Activated T-helper 1 cell treated with anti-CD3 and anti-CD28 coated beads, Interleukin-12 subunit alpha, Interleukin-12 subunit beta, Interleukin-2, Interleukin-4 antibody, amounts not matched to agents 30 ng/mL and 10 ng/mL and 1 ng/mL, durations not matched to agents 14 hours and 24 hours and 36 hours (primary cell): ENCODE results near the gene DIAPH2. TPM values are rescaled to one million over a fixed set of nuclear protein-coding genes. Genes with fewer than 3 reads are reported as not detected.

Experiments used
- DNase-seq: peaks from one replicate; pipeline ENCODE4 v3.0.0; 2021; ENCODE audit warnings: low spot score
- H3K27ac Mint-ChIP-seq: one replicate; pipeline ENCODE4 v1.8.0; 2021; ENCODE audit warnings: mild to moderate bottlenecking, mixed read lengths
- H3K27me3 Mint-ChIP-seq: one replicate; pipeline ENCODE4 v1.8.0; 2022; ENCODE audit warnings: mild to moderate bottlenecking, moderate library complexity, mixed read lengths; ENCODE audit not compliant: insufficient read depth
- H3K36me3 Mint-ChIP-seq: one replicate; pipeline ENCODE4 v1.8.0; 2021; ENCODE audit warnings: low read depth, mixed read lengths
- H3K4me1 Mint-ChIP-seq: one replicate; pipeline ENCODE4 v1.8.0; 2021; ENCODE audit warnings: low read depth, mixed read lengths
- H3K4me3 Mint-ChIP-seq: one replicate; pipeline ENCODE4 v1.8.0; 2021; ENCODE audit warnings: mild to moderate bottlenecking, moderate library complexity, mixed read lengths
- H3K9me3 Mint-ChIP-seq: one replicate; pipeline ENCODE4 v1.8.0; 2021; ENCODE audit warnings: mixed read lengths
- intact Hi-C: fragments of 100-400 bp; cut with micrococcal nuclease; formaldehyde crosslinking; loops from one replicate; pipeline ENCODE4 v1.15.1; 2024
- total RNA-seq: library from RNA; stranded (reverse); gene quantifications from 2 replicates; pipeline ENCODE4 v1.2.3, GENCODE V29; 2022

Gene DIAPH2
- total RNA-seq, 1 donor from 2014 or later, result 10.8 TPM

DNA sequence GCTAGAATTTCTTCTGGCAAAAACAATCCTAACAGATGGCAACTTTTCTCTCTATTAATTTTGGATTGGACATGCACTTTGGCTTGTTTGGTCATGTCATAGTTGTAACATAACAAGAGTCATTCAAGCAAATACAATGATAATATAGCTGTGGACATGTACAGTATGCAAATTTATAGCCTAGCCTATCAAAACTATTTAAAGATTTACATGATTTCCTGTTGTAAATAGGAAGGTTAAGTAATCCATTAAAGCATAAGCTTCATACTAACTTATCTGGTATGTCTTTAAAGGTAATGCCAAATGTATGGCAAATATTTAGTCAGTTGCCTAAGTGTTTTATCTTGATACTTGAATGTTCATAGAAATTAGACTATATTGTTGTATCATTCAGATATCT, 244.4 kb downstream of the DIAPH2 start:
- H3K4me1 Mint-ChIP-seq, result no peaks in the 10 kb centered on the region
- no peak overlapping the region for H3K4me3 Mint-ChIP-seq
- intact Hi-C loops, result no loop called here
- no peaks in the 10 kb centered on the region for H3K36me3 Mint-ChIP-seq
- no peaks in the 10 kb centered on the region for H3K9me3 Mint-ChIP-seq
- DNase-seq, result no peak
- H3K27me3 Mint-ChIP-seq, result no peaks in the 10 kb centered on the region
- no peak overlapping the region for H3K27ac Mint-ChIP-seq

DNA sequence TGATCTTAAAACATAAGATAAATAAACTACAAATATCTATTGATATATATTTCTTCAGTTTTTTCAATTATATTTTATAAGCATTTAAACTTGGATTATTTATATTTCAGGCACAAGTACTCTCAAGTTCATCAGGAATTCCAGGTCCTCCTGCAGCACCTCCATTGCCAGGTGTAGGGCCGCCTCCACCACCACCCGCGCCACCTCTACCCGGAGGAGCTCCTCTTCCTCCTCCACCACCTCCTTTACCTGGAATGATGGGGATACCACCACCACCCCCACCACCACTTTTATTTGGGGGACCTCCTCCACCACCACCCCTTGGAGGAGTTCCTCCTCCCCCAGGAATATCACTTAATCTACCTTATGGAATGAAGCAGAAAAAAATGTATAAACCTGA, 273.1 kb downstream of the DIAPH2 start:
- Mint-ChIP-seq H3K36me3 (peaks cover 19% of the 10 kb centered on the region), H3K4me3 (no peak overlapping the region), H3K27me3 (no peaks in the 10 kb centered on the region), H3K9me3 (peaks cover 17% of the 10 kb centered on the region), H3K4me1 (no peaks in the 10 kb centered on the region), H3K27ac (no peak overlapping the region)
- no peak for DNase-seq
- intact Hi-C loops, result no loop called here

DNA sequence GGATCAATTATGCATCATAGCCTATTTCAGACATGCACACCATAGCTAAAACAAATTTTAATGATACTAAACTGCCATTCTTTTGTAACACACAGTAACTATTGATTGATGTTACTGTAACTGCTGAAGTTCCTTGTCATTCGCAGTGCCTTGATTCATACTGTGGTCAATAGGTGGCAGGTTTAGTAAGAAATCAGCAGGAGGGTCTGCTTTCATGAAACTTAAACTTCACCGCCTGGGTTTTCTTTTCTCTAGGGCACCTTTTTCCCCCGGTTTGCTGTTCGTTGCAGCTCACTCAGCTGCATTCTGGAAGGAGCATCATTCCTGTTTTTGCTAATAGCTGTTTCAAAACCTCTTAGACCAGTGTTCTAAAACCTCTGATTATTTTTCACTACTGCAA, 287.2 kb downstream of the DIAPH2 start:
- no peaks in the 10 kb centered on the region for H3K27me3 Mint-ChIP-seq
- no peak for DNase-seq

DNA sequence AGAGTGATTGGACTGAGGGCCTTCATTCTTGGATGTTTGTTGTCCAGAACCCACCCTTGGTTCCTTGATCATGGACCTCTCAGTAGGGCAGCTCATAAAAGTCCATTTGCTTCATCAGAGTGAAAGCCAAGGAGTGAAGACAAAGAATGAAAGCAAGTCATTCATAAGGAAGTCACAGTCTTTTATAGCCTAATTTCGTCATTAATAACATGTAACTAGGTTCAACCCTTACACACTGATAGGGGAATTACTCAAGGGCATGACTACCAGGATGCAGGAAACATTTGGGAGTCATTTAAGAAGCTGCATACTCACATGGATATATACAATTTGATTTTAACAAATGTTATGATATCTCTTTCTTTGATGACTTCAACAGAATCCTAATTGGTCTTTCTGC, 294.3 kb downstream of the DIAPH2 start:
- H3K27me3 Mint-ChIP-seq, result no peaks in the 10 kb centered on the region
- H3K4me1 Mint-ChIP-seq, result no peaks in the 10 kb centered on the region
- DNase-seq, result no peak
- H3K9me3 Mint-ChIP-seq, result no peaks in the 10 kb centered on the region
- intact Hi-C loops, result no loop called here
- no peaks in the 10 kb centered on the region for H3K36me3 Mint-ChIP-seq
- no peak overlapping the region for H3K4me3 Mint-ChIP-seq
- no peak overlapping the region for H3K27ac Mint-ChIP-seq

More for the DNA sequence above, 287.2 kb downstream of the DIAPH2 start:
- intact Hi-C loops, result no loop called here
- Mint-ChIP-seq H3K9me3 (no peaks in the 10 kb centered on the region), H3K4me1 (no peaks in the 10 kb centered on the region), H3K4me3 (no peak overlapping the region), H3K27ac (no peak overlapping the region), H3K36me3 (no peaks in the 10 kb centered on the region)

DNA sequence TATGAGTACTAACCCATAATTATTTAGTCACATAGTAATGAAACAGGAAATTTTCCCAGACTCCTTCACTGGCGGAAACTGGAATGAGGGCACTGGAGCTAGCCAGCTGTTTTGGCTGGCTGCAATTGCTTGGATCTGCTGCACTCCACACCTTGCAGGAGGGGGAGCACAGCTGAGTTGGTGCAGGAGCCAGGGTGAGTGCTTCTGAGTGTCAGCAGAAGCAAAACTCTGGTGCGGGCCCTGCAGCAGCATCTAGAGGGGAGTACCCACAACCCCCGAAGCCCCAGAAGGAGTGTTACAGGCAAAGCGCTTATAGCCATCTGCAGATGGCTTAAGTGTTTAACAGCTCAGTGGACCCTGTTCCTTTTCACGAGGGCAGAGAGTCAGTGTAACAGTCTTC, 295.1 kb downstream of the DIAPH2 start:
- Mint-ChIP-seq H3K4me3 (no peak overlapping the region), H3K36me3 (no peaks in the 10 kb centered on the region), H3K9me3 (no peaks in the 10 kb centered on the region), H3K27me3 (no peaks in the 10 kb centered on the region), H3K4me1 (no peaks in the 10 kb centered on the region), H3K27ac (no peak overlapping the region)
- intact Hi-C loops, result no loop called here
- no peak for DNase-seq

DNA sequence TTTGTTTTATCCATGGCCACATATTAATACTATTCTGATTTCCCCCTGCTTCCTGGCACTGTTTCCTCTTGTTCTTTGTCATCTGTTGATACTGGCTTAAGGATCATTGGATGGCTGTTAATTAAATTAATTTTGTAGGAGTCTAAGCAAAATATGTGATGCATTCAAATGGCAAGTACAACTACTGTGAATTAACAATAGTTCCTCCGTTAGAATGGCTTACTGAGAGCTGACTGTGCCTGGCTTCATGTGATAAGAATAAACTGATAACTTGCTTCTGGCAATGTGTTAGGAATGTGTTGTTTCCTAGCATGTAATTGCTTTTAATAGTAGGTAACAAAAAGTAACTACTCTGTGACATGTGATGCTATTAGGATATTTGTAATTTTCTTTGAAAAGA, 297.5 kb downstream of the DIAPH2 start:
- Mint-ChIP-seq H3K27ac (no peak overlapping the region), H3K4me3 (no peak overlapping the region), H3K36me3 (no peaks in the 10 kb centered on the region), H3K27me3 (no peaks in the 10 kb centered on the region), H3K9me3 (no peaks in the 10 kb centered on the region), H3K4me1 (no peaks in the 10 kb centered on the region)
- DNase-seq, result no peak
- intact Hi-C loops, result no loop called here

DNA sequence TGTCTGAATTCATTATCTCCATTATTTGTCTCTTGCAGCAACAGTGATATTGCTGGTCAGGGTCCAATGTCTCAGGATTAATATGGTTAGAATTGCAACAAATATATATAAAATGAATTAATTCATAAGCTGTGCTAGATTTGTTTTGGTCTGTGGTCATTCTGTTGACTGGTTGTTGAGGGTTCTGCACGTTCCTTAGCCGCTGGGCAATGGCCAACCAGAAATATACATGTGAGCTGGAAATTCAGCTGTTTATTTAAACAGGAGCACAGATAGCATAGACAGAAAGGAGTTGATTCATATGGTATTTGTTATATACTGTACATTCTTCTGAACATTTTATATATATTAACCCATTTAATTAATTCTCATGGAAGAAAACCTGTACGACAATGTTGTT, 299.9 kb downstream of the DIAPH2 start:
- intact Hi-C loops, result no loop called here

DNA sequence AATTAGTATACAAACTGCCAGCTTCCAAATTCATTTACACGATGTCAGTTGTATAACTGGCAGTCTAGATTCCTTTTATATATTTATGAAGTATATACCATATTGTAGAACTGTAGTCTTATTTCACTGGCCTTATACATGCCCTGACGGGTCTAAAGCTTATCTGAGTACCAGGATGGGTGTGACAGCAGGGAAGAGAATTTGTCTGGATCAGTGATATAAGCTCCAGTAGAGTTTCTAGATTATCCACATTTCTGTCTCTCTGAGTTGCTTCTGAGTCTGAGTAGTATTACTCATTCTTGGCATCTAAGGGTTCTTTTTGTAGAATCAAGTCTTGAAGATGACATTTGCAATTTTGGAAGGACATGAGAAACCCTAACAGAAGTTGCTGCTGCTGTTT, 300.4 kb downstream of the DIAPH2 start:
- no peaks in the 10 kb centered on the region for H3K36me3 Mint-ChIP-seq
- no peak for DNase-seq
- H3K4me3 Mint-ChIP-seq, result no peak overlapping the region
- H3K27me3 Mint-ChIP-seq, result no peaks in the 10 kb centered on the region
- intact Hi-C loops, result no loop called here
- no peaks in the 10 kb centered on the region for H3K9me3 Mint-ChIP-seq
- no peak overlapping the region for H3K27ac Mint-ChIP-seq
- no peaks in the 10 kb centered on the region for H3K4me1 Mint-ChIP-seq

More for the DNA sequence above, 299.9 kb downstream of the DIAPH2 start:
- Mint-ChIP-seq H3K36me3 (no peaks in the 10 kb centered on the region), H3K9me3 (no peaks in the 10 kb centered on the region), H3K4me3 (no peak overlapping the region), H3K27me3 (no peaks in the 10 kb centered on the region), H3K4me1 (no peaks in the 10 kb centered on the region), H3K27ac (no peak overlapping the region)
- DNase-seq, result no peak

DNA sequence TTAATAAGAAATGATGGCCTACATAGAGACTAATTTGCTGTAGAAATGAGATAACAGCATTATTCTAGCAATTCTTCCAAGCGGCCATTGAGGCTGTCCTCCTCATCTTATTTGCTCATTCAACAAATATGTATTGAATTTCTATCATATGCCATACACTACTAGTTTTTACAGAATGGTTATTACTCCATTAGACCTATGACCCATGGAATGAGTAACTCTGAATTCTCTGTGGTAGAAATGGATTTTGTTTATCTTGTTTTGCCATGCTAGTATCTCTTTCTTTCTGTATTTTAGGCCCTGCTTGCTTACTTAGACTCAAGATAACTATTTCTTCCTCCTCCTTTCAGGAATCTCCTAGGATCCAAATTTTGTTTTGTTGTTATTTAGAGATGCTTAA, 302.6 kb downstream of the DIAPH2 start:
- no peak overlapping the region for H3K4me3 Mint-ChIP-seq
- intact Hi-C loops, result no loop called here
- no peaks in the 10 kb centered on the region for H3K9me3 Mint-ChIP-seq
- no peaks in the 10 kb centered on the region for H3K36me3 Mint-ChIP-seq
- no peak overlapping the region for H3K27ac Mint-ChIP-seq
- no peaks in the 10 kb centered on the region for H3K4me1 Mint-ChIP-seq
- H3K27me3 Mint-ChIP-seq, result no peaks in the 10 kb centered on the region
- DNase-seq, result no peak

DNA sequence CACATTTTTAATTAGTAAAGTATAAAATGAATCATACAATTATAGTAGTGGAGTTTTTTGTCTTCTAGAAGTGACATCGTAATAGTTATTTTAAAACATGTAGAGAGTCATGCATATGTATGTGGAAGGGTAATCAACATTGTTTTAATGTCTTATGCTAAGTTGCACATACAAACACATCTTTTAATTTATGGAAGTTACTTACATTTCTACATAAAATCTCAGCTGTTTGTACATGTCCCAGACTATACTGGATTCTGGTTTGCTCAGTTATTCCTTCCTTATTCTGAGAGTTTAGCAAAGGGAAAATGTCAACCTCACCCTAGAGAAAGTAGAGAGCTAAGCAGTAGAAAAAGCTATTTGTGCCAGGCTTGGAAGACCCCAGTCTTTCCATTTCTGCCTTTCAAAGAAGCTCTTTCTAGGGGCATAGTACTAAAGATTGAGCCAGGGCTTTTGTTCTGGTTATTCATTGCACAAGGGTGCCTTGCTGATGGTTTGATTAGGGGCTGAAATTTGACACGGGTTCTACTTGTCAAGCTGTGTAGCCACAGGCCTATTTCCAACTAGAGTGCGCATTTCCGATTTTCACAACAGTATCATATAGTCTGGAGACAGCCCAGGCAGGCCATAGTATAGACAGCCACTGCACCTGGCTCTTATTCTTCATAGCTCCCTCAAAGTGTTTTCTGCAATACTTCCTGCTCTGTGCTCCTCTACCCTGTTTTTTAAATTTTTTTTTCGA, 305.4 kb downstream of the DIAPH2 start:
- no peaks in the 10 kb centered on the region for H3K27me3 Mint-ChIP-seq
- no peak overlapping the region for H3K27ac Mint-ChIP-seq
- no peaks in the 10 kb centered on the region for H3K4me1 Mint-ChIP-seq
- intact Hi-C loops, result no loop called here
- no peak overlapping the region for H3K4me3 Mint-ChIP-seq
- peaks cover 6% of the 10 kb centered on the region for H3K9me3 Mint-ChIP-seq
- no peak for DNase-seq
- no peaks in the 10 kb centered on the region for H3K36me3 Mint-ChIP-seq

DNA sequence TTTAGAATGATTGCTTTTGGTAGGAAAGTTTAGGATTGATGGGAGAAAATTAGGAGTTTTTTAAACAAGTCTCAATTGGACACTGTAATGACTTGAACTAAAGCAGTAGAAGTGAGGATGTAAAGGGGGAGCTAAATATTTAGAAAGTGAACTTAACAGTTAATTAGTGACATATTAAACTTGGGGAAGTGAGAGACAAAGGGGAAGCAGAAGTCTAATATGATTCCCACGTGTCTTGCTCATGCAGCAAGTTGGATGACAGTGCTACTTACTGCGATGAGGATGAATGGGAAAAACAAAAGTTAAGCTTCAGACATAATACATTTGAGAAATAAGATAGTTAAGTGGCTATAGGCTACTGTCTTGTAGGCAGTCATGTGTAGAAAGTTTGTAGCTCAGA, 309.5 kb downstream of the DIAPH2 start:
- DNase-seq, result no peak
- intact Hi-C loops, result no loop called here

DNA sequence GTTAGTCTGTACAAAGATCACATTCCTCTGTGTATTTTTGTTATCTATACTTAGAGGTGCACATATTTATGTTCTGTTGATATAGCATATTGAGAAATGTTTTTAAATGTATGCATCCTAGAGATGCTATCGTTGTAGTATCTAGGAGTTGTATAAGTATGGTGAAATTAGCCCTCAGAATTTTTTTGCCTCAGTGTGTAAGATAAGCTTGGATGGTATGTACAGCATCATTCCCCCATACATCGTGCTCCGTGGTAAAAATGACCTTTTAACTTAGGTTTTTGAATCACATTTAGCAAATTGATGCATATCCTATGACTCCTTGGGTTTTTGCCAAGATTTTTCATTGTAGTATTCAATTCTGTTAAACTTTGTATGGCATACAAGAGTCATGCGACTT, 312.6 kb downstream of the DIAPH2 start:
- H3K36me3 Mint-ChIP-seq, result no peaks in the 10 kb centered on the region
- intact Hi-C loops, result no loop called here
- DNase-seq, result no peak
- H3K4me1 Mint-ChIP-seq, result no peaks in the 10 kb centered on the region
- H3K27ac Mint-ChIP-seq, result no peak overlapping the region
- H3K9me3 Mint-ChIP-seq, result peaks cover 6% of the 10 kb centered on the region
- no peaks in the 10 kb centered on the region for H3K27me3 Mint-ChIP-seq
- no peak overlapping the region for H3K4me3 Mint-ChIP-seq

More for the DNA sequence above, 309.5 kb downstream of the DIAPH2 start:
- H3K4me1 Mint-ChIP-seq, result no peaks in the 10 kb centered on the region
- no peaks in the 10 kb centered on the region for H3K36me3 Mint-ChIP-seq
- no peak overlapping the region for H3K27ac Mint-ChIP-seq
- H3K4me3 Mint-ChIP-seq, result no peak overlapping the region
- no peaks in the 10 kb centered on the region for H3K27me3 Mint-ChIP-seq
- H3K9me3 Mint-ChIP-seq, result peaks cover 6% of the 10 kb centered on the region

DNA sequence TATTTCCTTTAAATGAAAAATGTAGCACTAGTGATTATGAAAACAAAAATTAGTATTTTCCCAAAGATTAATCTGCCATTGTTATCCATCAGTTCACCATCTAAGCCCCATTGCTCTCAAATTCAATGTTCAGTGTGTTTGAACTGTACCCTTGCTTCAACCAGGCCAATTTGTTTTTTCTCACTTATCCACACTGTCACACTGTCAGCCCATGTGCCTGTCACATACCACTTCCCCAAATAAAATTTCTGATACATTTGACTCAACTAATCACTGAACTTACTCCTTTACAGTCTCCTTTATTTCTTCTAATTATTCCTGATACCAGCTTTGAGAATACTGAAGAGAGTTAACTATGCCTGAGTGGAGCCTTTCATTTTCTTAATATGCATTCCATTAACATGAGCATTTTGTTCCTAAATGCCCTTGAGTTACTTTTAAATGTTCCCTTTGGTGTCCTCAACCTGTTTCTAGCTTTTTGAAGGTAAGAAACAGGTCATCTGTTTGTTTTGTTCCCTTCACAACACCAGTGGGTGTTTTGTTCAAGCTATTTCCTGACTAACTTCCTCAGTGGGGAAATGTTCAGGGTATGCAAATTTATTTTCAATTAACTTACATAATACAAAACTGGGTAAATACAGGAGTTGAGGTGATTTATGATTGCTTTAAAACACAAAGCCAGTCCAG, 316.2 kb downstream of the DIAPH2 start:
- Mint-ChIP-seq H3K36me3 (no peaks in the 10 kb centered on the region), H3K27me3 (no peaks in the 10 kb centered on the region), H3K4me1 (no peaks in the 10 kb centered on the region), H3K27ac (no peak overlapping the region), H3K9me3 (no peaks in the 10 kb centered on the region), H3K4me3 (no peak overlapping the region)
- DNase-seq, result no peak
- intact Hi-C loops, result no loop called here
